Neuronal stem cell (in vitro differentiated cells): ENCODE measurements around the gene RALGDS.

Experiments used
- DNase-seq: peaks from one replicate; pipeline ENCODE4 v3.0.0-alpha.2; 2013; ENCODE audit warnings: low spot score
- H2AFZ ChIP-seq: one replicate; pipeline ENCODE4 v1.6.1; 2013; ENCODE audit warnings: mild to moderate bottlenecking, low read length, inconsistent platforms
- H2AK5ac ChIP-seq: 2 replicates; pipeline ENCODE4 v1.6.1; 2013; ENCODE audit warnings: low read depth, mild to moderate bottlenecking, inconsistent platforms, low read length, moderate library complexity, mixed read lengths
- H2BK120ac ChIP-seq: 2 replicates; pipeline ENCODE4 v1.6.1; 2013; ENCODE audit warnings: low read depth, mild to moderate bottlenecking, inconsistent platforms, low read length, moderate library complexity, mixed read lengths
- H2BK12ac ChIP-seq: one replicate; pipeline ENCODE4 v1.6.1; 2013; ENCODE audit warnings: low read length, inconsistent platforms
- H2BK15ac ChIP-seq: 2 replicates; pipeline ENCODE4 v1.6.1; 2013; ENCODE audit warnings: mild to moderate bottlenecking, low read length, inconsistent platforms, mixed read lengths
- H2BK5ac ChIP-seq: one replicate; pipeline ENCODE4 v1.6.1; 2013; ENCODE audit warnings: inconsistent platforms, mild to moderate bottlenecking, low read length, moderate library complexity
- H3K14ac ChIP-seq: one replicate; pipeline ENCODE4 v1.6.1; 2013; ENCODE audit warnings: low read length, inconsistent platforms
- H3K18ac ChIP-seq: 2 replicates; pipeline ENCODE4 v1.6.1; 2013; ENCODE audit warnings: low read length, inconsistent platforms
- H3K23ac ChIP-seq: 2 replicates; pipeline ENCODE4 v1.6.1; 2013; ENCODE audit warnings: low read depth, mild to moderate bottlenecking, mixed read lengths, low read length, inconsistent platforms; ENCODE audit not compliant: poor library complexity
- H3K27ac ChIP-seq: replicated peaks from 3 replicates; pipeline ENCODE4 v1.5.1; 2013; ENCODE audit warnings: low read length, inconsistent platforms
- H3K27me3 ChIP-seq, 3 experiments: 2 replicates each; pipeline ENCODE4 v1.6.1; 2013; ENCODE audit warnings: low read length in 3 of 3, mild to moderate bottlenecking in 2 of 3, inconsistent platforms in 1 of 3, low read depth in 1 of 3, mixed read lengths in 1 of 3, moderate library complexity in 1 of 3; ENCODE audit not compliant: control insufficient read depth in 3 of 3, insufficient read depth in 3 of 3
- H3K36me3 ChIP-seq, 2 donors: replicated peaks in 1 of 2; 2 replicates each; pipeline ENCODE4 v1.6.1; 2013; ENCODE audit warnings: low read length in 2 of 2; ENCODE audit not compliant: control insufficient read depth in 2 of 2, insufficient read depth in 2 of 2
- H3K4ac ChIP-seq: 2 replicates; pipeline ENCODE4 v1.6.1; 2013; ENCODE audit warnings: inconsistent platforms, mild to moderate bottlenecking, low read length, moderate library complexity
- H3K4me1 ChIP-seq, 2 donors: 1 replicate in 1 of 2; 2 replicates in 1 of 2; pipeline ENCODE4 v1.6.1; 2013; ENCODE audit warnings: low read length in 2 of 2, low read depth in 1 of 2; ENCODE audit not compliant: control insufficient read depth in 2 of 2, insufficient read depth in 1 of 2
- H3K4me2 ChIP-seq: one replicate; pipeline ENCODE4 v1.6.1; 2013; ENCODE audit warnings: mild to moderate bottlenecking, low read length, inconsistent platforms; ENCODE audit not compliant: insufficient read depth, poor library complexity, severe bottlenecking
- H3K4me3 ChIP-seq, 2 donors: 2 replicates each; pipeline ENCODE4 v1.5.1; 2013; ENCODE audit warnings: low read length in 2 of 2, mild to moderate bottlenecking in 2 of 2, inconsistent platforms in 1 of 2, moderate library complexity in 1 of 2
- H3K79me1 ChIP-seq: one replicate; pipeline ENCODE4 v1.6.1; 2013; ENCODE audit warnings: low read depth, mild to moderate bottlenecking, inconsistent platforms, low read length, moderate library complexity
- H3K9ac ChIP-seq: one replicate; pipeline ENCODE4 v1.6.1; 2013; ENCODE audit warnings: mild to moderate bottlenecking, low read depth, low read length, inconsistent platforms; ENCODE audit not compliant: poor library complexity
- H3K9me3 ChIP-seq, 2 donors: replicated peaks in 1 of 2; 2 replicates each; pipeline versions ENCODE3 to v1.6.1; 2013; ENCODE audit warnings: low read length in 2 of 2, mild to moderate bottlenecking in 2 of 2, inconsistent platforms in 1 of 2, low read depth in 1 of 2, mixed read lengths in 1 of 2, moderate library complexity in 1 of 2; ENCODE audit not compliant: control insufficient read depth in 2 of 2, insufficient read depth in 1 of 2
- H4K8ac ChIP-seq: one replicate; pipeline ENCODE4 v1.6.1; 2013; ENCODE audit warnings: low read depth, mild to moderate bottlenecking, inconsistent platforms, low read length, moderate library complexity
- H4K91ac ChIP-seq: one replicate; pipeline ENCODE4 v1.6.1; 2013; ENCODE audit warnings: low read length, low read depth, mild to moderate bottlenecking, inconsistent platforms; ENCODE audit not compliant: poor library complexity
- WGBS, 2 donors: extraction: QIAGEN DNeasy Blood & Tissue Kit; methylation state at CpG; one replicate each; pipeline ENCODE4 v1.1.7; 2013; ENCODE audit warnings: missing lambda C conversion rate in 2 of 2, mixed read lengths in 1 of 2; ENCODE audit not compliant: insufficient read length in 2 of 2, insufficient replicate concordance in 1 of 2; ENCODE audit errors: extremely low coverage in 2 of 2; 5-methylcytosine and 5-hydroxymethylcytosine counted together

Gene RALGDS

DNA sequence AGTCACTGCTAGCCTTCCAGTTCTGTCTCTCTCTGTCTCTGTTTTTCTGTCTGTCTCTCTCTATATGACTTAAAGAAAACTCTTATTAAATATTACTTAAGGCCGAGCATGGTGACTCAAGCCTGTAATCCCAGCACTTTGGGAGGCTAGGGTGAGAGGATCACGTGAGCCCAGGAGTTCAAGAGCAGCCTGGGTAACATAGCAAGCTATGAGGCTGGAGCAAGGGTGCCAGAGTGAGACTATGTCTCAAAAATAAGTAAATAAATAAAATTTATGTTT, 44.4 kb upstream of the RALGDS start:
- no peak overlapping the region for H2AK5ac ChIP-seq
- no peak overlapping the region for H3K23ac ChIP-seq
- no peak for DNase-seq
- H3K27me3 ChIP-seq = peaks cover 0 to 62% (median 23%) of the 10 kb centered on the region in 3 experiments
- no peak overlapping the region for H3K9ac ChIP-seq
- no peak overlapping the region for H4K8ac ChIP-seq
- no peak overlapping the region for H2AFZ ChIP-seq
- H4K91ac ChIP-seq = no peak overlapping the region
- no peak overlapping the region for H2BK15ac ChIP-seq
- no peak overlapping the region for H3K4me2 ChIP-seq
- H2BK5ac ChIP-seq = no peak overlapping the region
- WGBS, 2 donors = no CpG with 5 or more reads among the region's 2 CpGs
- H3K14ac ChIP-seq = no peak overlapping the region
- peaks cover 4 to 9% of the 10 kb centered on the region in 2 donors for H3K4me1 ChIP-seq
- H3K27ac ChIP-seq = no peak overlapping the region
- H3K79me1 ChIP-seq = peaks cover 1% of the 10 kb centered on the region
- H3K9me3 ChIP-seq = no peaks in the 10 kb centered on the region
- H3K36me3 ChIP-seq = no peaks in the 10 kb centered on the region
- no peak overlapping the region for H3K18ac ChIP-seq
- H3K4me3 ChIP-seq = no peak overlapping the region
- no peak overlapping the region for H2BK12ac ChIP-seq
- no peak overlapping the region for H3K4ac ChIP-seq
- H2BK120ac ChIP-seq = no peak overlapping the region

DNA sequence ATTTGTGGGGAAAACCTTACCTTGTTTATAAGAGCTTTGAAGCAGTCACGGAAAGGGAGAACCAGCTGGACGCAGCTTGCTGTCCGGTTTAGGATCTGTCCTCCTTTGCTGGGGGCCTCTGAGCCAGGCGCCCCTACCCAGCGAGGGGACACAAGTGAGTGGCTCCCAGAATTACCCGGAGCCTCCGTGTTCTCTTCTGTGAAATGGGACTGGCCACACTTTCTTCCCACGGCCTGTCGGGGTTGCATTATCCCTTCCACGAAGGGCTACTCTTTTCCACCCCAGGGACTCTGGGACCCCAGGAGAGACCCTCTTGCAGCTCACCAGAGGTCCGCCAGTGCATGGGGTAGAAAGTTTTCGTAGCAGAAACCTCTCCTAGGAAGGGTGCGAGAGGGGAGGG, 43.2 kb upstream of the RALGDS start:
- no peak for DNase-seq
- no CpG with 5 or more reads among the region's 13 CpGs for WGBS, 2 donors
- H3K27ac ChIP-seq = no peak overlapping the region
- H3K9me3 ChIP-seq = no peaks in the 10 kb centered on the region
- peak overlapping the region; percentile 99 for H3K23ac ChIP-seq
- peak overlapping the region; percentile 90 for H3K4me2 ChIP-seq
- no peaks in the 10 kb centered on the region for H3K36me3 ChIP-seq
- peak overlapping the region; percentile 99 for H2AFZ ChIP-seq
- H2BK5ac ChIP-seq = peak overlapping the region; percentile 1
- H4K91ac ChIP-seq = no peak overlapping the region
- H2BK15ac ChIP-seq = peak overlapping the region; percentile 91
- H3K14ac ChIP-seq = no peak overlapping the region
- no peak overlapping the region for H2AK5ac ChIP-seq
- peak overlapping the region; percentile 92 for H3K9ac ChIP-seq
- peak overlapping the region in 1 of 2 donors; percentile 40 for H3K4me3 ChIP-seq
- no peak overlapping the region for H2BK12ac ChIP-seq
- peak overlapping the region; percentile 84 for H3K18ac ChIP-seq
- H3K79me1 ChIP-seq = peaks cover 1% of the 10 kb centered on the region
- no peak overlapping the region for H3K4ac ChIP-seq
- H4K8ac ChIP-seq = no peak overlapping the region
- H2BK120ac ChIP-seq = no peak overlapping the region
- peaks cover 0 to 62% (median 23%) of the 10 kb centered on the region in 3 experiments for H3K27me3 ChIP-seq
- peaks cover 4 to 9% of the 10 kb centered on the region in 2 donors for H3K4me1 ChIP-seq

DNA sequence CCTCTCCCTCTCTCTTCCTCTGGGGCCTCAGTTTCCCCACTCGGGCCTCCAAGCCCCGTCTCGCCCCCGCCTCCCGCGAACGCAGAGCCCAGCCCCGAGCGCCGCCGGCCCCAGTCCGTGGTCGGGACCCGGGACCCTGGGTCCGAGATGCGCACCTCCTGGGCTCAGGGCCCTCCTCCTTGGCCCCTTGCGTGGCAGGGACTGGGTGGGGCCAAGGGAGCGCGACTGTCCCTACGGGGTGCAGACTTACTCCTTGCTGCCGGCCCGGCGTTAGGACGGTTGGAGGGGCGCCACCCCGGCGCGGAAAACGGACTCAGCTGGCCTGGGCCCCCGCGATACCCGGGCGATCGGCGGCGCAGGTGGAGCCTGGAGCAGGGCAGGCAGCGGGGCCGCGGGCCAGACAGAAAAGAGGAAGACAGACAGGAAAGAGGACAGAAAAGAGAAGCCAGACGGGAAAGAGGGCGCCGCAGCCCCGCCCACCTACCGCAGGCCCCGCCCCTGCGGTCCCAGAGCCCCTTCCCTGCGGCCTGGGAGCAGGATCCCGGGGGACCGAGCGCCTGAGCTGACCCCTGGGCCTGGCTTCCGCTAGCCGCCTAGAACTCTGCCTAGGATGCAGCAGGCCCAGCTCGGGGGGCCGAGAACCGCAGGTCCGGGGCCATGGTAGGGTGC, 42.6 kb upstream of the RALGDS start, which contains the start of gene GBGT1:
GBGT1 (minus strand) TSS at position 411 of the 669 bp plus-strand sequence. CDS start 1,502 bp downstream, outside the sequence.
- no peak for DNase-seq
- peak within 1 kb of the TSS; percentile 40 to 85 for H3K4me3 ChIP-seq
- H2AFZ ChIP-seq = peak within 1 kb of the TSS; percentile 99
- peak within 1 kb of the TSS; percentile 92 for H3K9ac ChIP-seq
- peak within 1 kb of the TSS; percentile 99 for H3K23ac ChIP-seq
- peak within 1 kb of the TSS; percentile 90 for H3K4me2 ChIP-seq
- peak within 1 kb of the TSS; percentile 96 for H3K18ac ChIP-seq
- H2BK5ac ChIP-seq = peak within 1 kb of the TSS; percentile 67
- peaks cover 0 to 58% (median 23%) of the 10 kb centered on the region in 3 experiments for H3K27me3 ChIP-seq
- H4K8ac ChIP-seq = no peak within 1 kb of the TSS
- no peak within 1 kb of the TSS for H3K14ac ChIP-seq
- no CpG with 5 or more reads among the region's 56 CpGs for WGBS, 2 donors
- H3K9me3 ChIP-seq = no peaks in the 10 kb centered on the region
- peaks cover 1% of the 10 kb centered on the region for H3K79me1 ChIP-seq
- no peak within 1 kb of the TSS for H4K91ac ChIP-seq
- peak within 1 kb of the TSS; percentile 49 for H2BK120ac ChIP-seq
- no peaks in the 10 kb centered on the region for H3K36me3 ChIP-seq
- peak within 1 kb of the TSS; percentile 91 for H2BK15ac ChIP-seq
- peaks cover 4 to 9% of the 10 kb centered on the region in 2 donors for H3K4me1 ChIP-seq
- no peak within 1 kb of the TSS for H3K27ac ChIP-seq
- H3K4ac ChIP-seq = peak within 1 kb of the TSS; percentile 94
- no peak within 1 kb of the TSS for H2BK12ac ChIP-seq
- peak within 1 kb of the TSS; percentile 88 for H2AK5ac ChIP-seq

DNA sequence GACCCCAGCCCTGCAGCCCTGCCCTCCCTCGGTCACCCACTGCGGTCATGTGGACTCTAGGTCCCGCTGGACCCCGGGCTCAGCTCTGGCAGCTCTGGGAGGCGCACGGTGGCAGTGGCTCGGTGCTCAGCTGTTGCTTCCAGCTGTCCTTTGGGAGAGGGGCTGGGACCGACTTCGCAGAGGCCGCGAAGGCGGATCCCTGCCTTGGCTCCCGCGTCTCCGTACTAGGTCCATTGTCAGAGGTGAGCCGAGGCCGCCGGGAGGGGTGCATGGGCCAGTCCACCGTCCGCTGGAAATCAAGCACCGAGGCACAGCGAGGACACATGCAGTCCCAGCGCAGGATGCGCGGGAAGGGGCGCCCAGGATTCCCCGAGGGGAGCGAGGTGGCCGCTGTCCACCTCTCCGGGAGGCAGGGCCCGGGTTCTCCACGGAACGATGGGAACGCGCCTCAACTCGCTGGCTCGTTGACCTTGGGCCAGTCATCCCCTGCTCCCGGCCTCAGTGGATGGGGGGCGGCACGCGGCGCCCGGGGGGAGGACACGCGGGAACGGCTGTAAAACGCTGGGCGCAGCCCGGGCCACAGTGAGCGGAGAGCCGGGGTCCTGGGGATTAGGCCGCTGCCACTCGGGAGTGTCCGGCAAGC, 41.9 kb upstream of the RALGDS start:
- Histone ChIP-seq H3K27me3 (peaks cover 0 to 51% (median 23%) of the 10 kb centered on the region in 3 experiments), H2AK5ac (peak overlapping the region; percentile 88), H3K27ac (no peak overlapping the region), H3K23ac (peak overlapping the region; percentile 75), H4K8ac (no peak overlapping the region), H3K9me3 (no peaks in the 10 kb centered on the region), H3K4ac (peak overlapping the region; percentile 94), H3K14ac (no peak overlapping the region), H3K36me3 (no peaks in the 10 kb centered on the region), H3K18ac (peak overlapping the region; percentile 96), H2BK15ac (peak overlapping the region; percentile 14), H2BK12ac (no peak overlapping the region), H3K4me2 (peak overlapping the region; percentile 90), H3K4me1 (peaks cover 4 to 9% of the 10 kb centered on the region in 2 donors), H2BK5ac (peak overlapping the region; percentile 67), H3K4me3 (peak overlapping the region; percentile 40 to 85), H3K9ac (peak overlapping the region; percentile 92), H3K79me1 (peaks cover 1% of the 10 kb centered on the region), H4K91ac (no peak overlapping the region), H2AFZ (peak overlapping the region; percentile 99), H2BK120ac (peak overlapping the region; percentile 49)
- no peak for DNase-seq
- no CpG with 5 or more reads among the region's 54 CpGs for WGBS, 2 donors
